HCT116 (cell line): ENCODE data around the gene FLOT1. TPM values are rescaled to one million over a fixed set of nuclear protein-coding genes. Genes with fewer than 3 reads are reported as not detected.
"Not testable (repeated sequence)": the region's sequence is repeated elsewhere in the genome, so short reads cannot be mapped to it uniquely, and the experiment has no call there.

Experiments used
- ATAC-seq: fragments of 200-7000 bp; cut with Tn5 transposase; 2 replicates; pipeline ENCODE4 v1.9.1; 2020; ENCODE audit warnings: mild to moderate bottlenecking, moderate library complexity
- BruUV-seq: library from RNA; stranded (reverse); fragments of 400-500 nt; replicated peaks from 2 replicates; lab custom pipeline; 2021; lab: Mats Ljungman, UMichigan
- CTCF ChIA-PET: fragments of 300-600 bp; sonication (Branson Sonifier 250); formaldehyde crosslinking; loops from one replicate; lab custom pipeline; 2021; ENCODE audit warnings: antibody characterized with exemption; lab: Charles Lee
- POLR2A ChIA-PET: fragments of 300-600, 350-600 bp; sonication (Branson Sonifier 250); formaldehyde crosslinking; loops from one replicate; lab custom pipeline; 2021; ENCODE audit warnings: antibody characterized with exemption; lab: Charles Lee
- RAD21 ChIA-PET, 2 experiments: fragments of 300-600 bp; sonication (Branson Sonifier 250); formaldehyde crosslinking; loops; one replicate each; lab custom pipeline; 2023; ENCODE audit warnings: low total read pairs in 2 of 2; ENCODE audit not compliant: uncharacterized antibody in 2 of 2, unreplicated experiment in 2 of 2, low non-redundant PET in 1 of 2; lab: Charles Lee
- DNase-seq: peaks from one replicate; pipeline ENCODE4 v3.0.0-alpha.2; 2010; ENCODE audit warnings: low read depth, low spot score
- H2AFZ ChIP-seq: fragments of 200-600 bp; shearing (Covaris generic), sonication (generic); 2 replicates; pipeline ENCODE4 v1.6.1; 2017; ENCODE audit warnings: low read depth, mixed run types, mixed read lengths, antibody characterized with exemption, low read length; ENCODE audit not compliant: poor library complexity, severe bottlenecking
- H3K27ac ChIP-seq: 2 replicates; pipeline ENCODE4 v1.5.1; 2012; ENCODE audit warnings: low read depth, low read length
- H3K27me3 ChIP-seq: fragments of 200-600 bp; sonication (generic); 2 replicates; pipeline ENCODE4 v1.6.1; 2016; ENCODE audit warnings: mixed run types, low read length, mixed read lengths; ENCODE audit not compliant: insufficient read depth
- H3K36me3 ChIP-seq, 2 experiments: fragments of 200-500 bp in 1 of 2; fragments of 200-600 bp in 1 of 2; sonication (Bioruptor generic) in 1 of 2; sonication (generic) in 1 of 2; 2 replicates each; pipeline versions ENCODE4 v1.5.1 to v1.6.1; 2014 to 2016; ENCODE audit warnings: low read length in 2 of 2, inconsistent platforms in 1 of 2, mixed read lengths in 1 of 2, mixed run types in 1 of 2; ENCODE audit not compliant: insufficient read depth in 2 of 2, control insufficient read depth in 1 of 2
- H3K4me1 ChIP-seq, 2 experiments: fragments of 200-600 bp in 1 of 2; sonication (generic) in 1 of 2; 2 replicates each; pipeline versions ENCODE4 v1.5.1 to v1.6.1; 2012 to 2017; ENCODE audit warnings: low read length in 2 of 2, inconsistent platforms in 1 of 2, mild to moderate bottlenecking in 1 of 2, mixed read lengths in 1 of 2, mixed run types in 1 of 2, moderate library complexity in 1 of 2; ENCODE audit not compliant: insufficient read depth in 2 of 2, control insufficient read depth in 1 of 2
- H3K4me2 ChIP-seq: fragments of 200-600 bp; sonication (generic); 2 replicates; pipeline ENCODE4 v1.6.1; 2017; ENCODE audit warnings: mixed run types, low read length, mixed read lengths
- H3K4me3 ChIP-seq, 2 experiments: fragments of 200-600 bp in 1 of 2; sonication (generic) in 1 of 2; replicated peaks in 1 of 2; 2 replicates each; pipeline ENCODE4 v1.5.1; 2011 to 2016; ENCODE audit warnings: low read length in 2 of 2, control low read depth in 1 of 2, low read depth in 1 of 2, mild to moderate bottlenecking in 1 of 2, mixed read lengths in 1 of 2, mixed run types in 1 of 2
- H3K79me2 ChIP-seq: fragments of 200-600 bp; sonication (generic); 2 replicates; pipeline ENCODE4 v1.6.1; 2017; ENCODE audit warnings: mild to moderate bottlenecking, mixed run types, low read length, moderate library complexity, mixed read lengths; ENCODE audit not compliant: insufficient read depth
- H3K9ac ChIP-seq: fragments of 200-600 bp; sonication (generic); 2 replicates; pipeline ENCODE4 v1.6.1; 2016; ENCODE audit warnings: low read length, mixed read lengths
- H3K9me2 ChIP-seq: fragments of 200-600 bp; sonication (generic), shearing (Covaris generic); 2 replicates; pipeline ENCODE4 v1.6.1; 2017; ENCODE audit warnings: mixed run types, mild to moderate bottlenecking, moderate library complexity; ENCODE audit not compliant: insufficient read depth
- H3K9me3 ChIP-seq, 2 experiments: fragments of 200-500 bp in 1 of 2; fragments of 200-600 bp in 1 of 2; sonication (Bioruptor generic) in 1 of 2; sonication (generic) in 1 of 2; 2 replicates each; pipeline ENCODE4 v1.6.1; 2014 to 2017; ENCODE audit warnings: low read length in 2 of 2, mixed read lengths in 2 of 2, inconsistent platforms in 1 of 2, low read depth in 1 of 2, mild to moderate bottlenecking in 1 of 2, mixed run types in 1 of 2, moderate library complexity in 1 of 2; ENCODE audit not compliant: control insufficient read depth in 1 of 2, insufficient read depth in 1 of 2
- H4K20me1 ChIP-seq: fragments of 200-600 bp; sonication (generic), shearing (Covaris generic); 2 replicates; pipeline ENCODE4 v1.6.1; 2017; ENCODE audit warnings: mixed run types, mild to moderate bottlenecking, moderate library complexity; ENCODE audit not compliant: insufficient read depth
- ATF3 ChIP-seq: IDR thresholded peaks from 2 replicates; pipeline ENCODE4 v1.6.1; 2012
- CBX3 ChIP-seq: IDR thresholded peaks from 2 replicates; pipeline ENCODE4 v1.6.1; 2012; ENCODE audit warnings: low read depth
- CTCF ChIP-seq, 3 experiments: fragments of 200-600 bp in 1 of 3; sonication (generic) in 1 of 3; IDR thresholded peaks in 2 of 3; conservative IDR thresholded peaks in 1 of 3; 2 replicates each; pipeline ENCODE4 v1.5.1; 2012 to 2017; ENCODE audit warnings: low read depth in 2 of 3, low read length in 2 of 3, antibody characterized with exemption in 1 of 3, borderline replicate concordance in 1 of 3, control low read depth in 1 of 3, mild to moderate bottlenecking in 1 of 3, mixed read lengths in 1 of 3, mixed run types in 1 of 3, moderate library complexity in 1 of 3; ENCODE audit not compliant: insufficient read depth in 1 of 3
- EZH2 ChIP-seq: fragments of 200-600 bp; sonication (generic); IDR thresholded peaks from 2 replicates; pipeline ENCODE4 v1.6.1; 2017; ENCODE audit warnings: antibody characterized with exemption, mixed run types
- FOSL1 ChIP-seq: IDR thresholded peaks from 2 replicates; pipeline ENCODE4 v1.6.1; 2012; ENCODE audit warnings: low read depth
- JUND ChIP-seq: IDR thresholded peaks from 2 replicates; pipeline ENCODE4 v1.6.1; 2012
- MAX ChIP-seq: IDR thresholded peaks from 2 replicates; pipeline ENCODE4 v1.6.1; 2012
- POLR2A ChIP-seq: IDR thresholded peaks from 2 replicates; pipeline ENCODE4 v1.7.0; 2011; ENCODE audit warnings: borderline replicate concordance; ENCODE audit not compliant: insufficient read depth, insufficient read length; ENCODE audit errors: extremely low read depth
- POLR2AphosphoS5 ChIP-seq: IDR thresholded peaks from 2 replicates; pipeline ENCODE4 v1.6.1; 2011; ENCODE audit warnings: mild to moderate bottlenecking, low read depth, low read length, moderate library complexity
- SIN3A ChIP-seq: IDR thresholded peaks from 2 replicates; pipeline ENCODE4 v1.6.1; 2012; ENCODE audit warnings: low read depth
- SP1 ChIP-seq: IDR thresholded peaks from 2 replicates; pipeline ENCODE4 v1.6.1; 2012; ENCODE audit warnings: low read depth
- TCF7L2 ChIP-seq: IDR thresholded peaks from 2 replicates; pipeline ENCODE4 v1.7.0; 2011; ENCODE audit warnings: borderline replicate concordance, inconsistent platforms; ENCODE audit not compliant: insufficient read depth, insufficient read length; ENCODE audit errors: extremely low read depth
- intact Hi-C: fragments of 100-400 bp; cut with micrococcal nuclease; formaldehyde crosslinking; loops from 2 replicates; pipeline ENCODE4 v1.10.0; 2022
- total RNA-seq: library from RNA; stranded (reverse); gene quantifications from one replicate; pipeline ENCODE4 v1.2.1, GENCODE V29; 2021; ENCODE audit not compliant: unreplicated experiment

Gene FLOT1
- total RNA-seq, 1 experiment from 2014 or later = 117 TPM

GRCh38 chr6:30766461-30767157 is 24.1 kb upstream of the FLOT1 start:
- TF ChIP-seq SP1 (no peak), POLR2A (no peak), EZH2 (no peak), POLR2AphosphoS5 (no peak), ATF3 (no peak), TCF7L2 (no peak), SIN3A (no peak), MAX (no peak), CBX3 (no peak), JUND (no peak), FOSL1 (no peak), CTCF (IDR thresholded peaks at IDR 0.05 in 2 of 3, conservative IDR thresholded peaks at IDR 0.05 in 1 of 3; ENCODE audit: borderline replicate concordance in 1 of 3, insufficient read depth in 1 of 3, low read depth in 2 of 3, low read length in 2 of 3) (no peak)
- Histone ChIP-seq H3K4me1 (peaks cover 76 to 80% of the 10 kb centered on the region in 2 experiments), H3K4me2 (0 out of 2 replicates have a peak overlapping the region, but pooled peaks have one; percentile 8), H3K27me3 (no peaks in the 10 kb centered on the region), H4K20me1 (no peaks in the 10 kb centered on the region), H3K36me3 (no peaks in the 10 kb centered on the region), H2AFZ (no peak overlapping the region), H3K9ac (0 out of 2 replicates have a peak overlapping the region, but pooled peaks have one; percentile 18), H3K79me2 (no peaks in the 10 kb centered on the region), H3K27ac (peak overlapping the region; percentile 17; the same call in 1 of the 2 replicates), H3K9me2 (no peaks in the 10 kb centered on the region), H3K4me3 (no peak overlapping the region), H3K9me3 (no peaks in the 10 kb centered on the region)
- DNase-seq (no peak), ATAC-seq (no peak)
- ChIA-PET CTCF (interaction anchor here (1.3 kb wide), 1 partner anchor 14 kb away, joined by 3 read pairs; no protein-coding TSS in a partner anchor), RAD21 (interaction anchor here in 1 of 2 experiments (0.7 kb wide), 1 partner anchor 14 kb away, joined by 3 read pairs; no protein-coding TSS in a partner anchor), POLR2A (interaction anchor here (0.8 to 12.4 kb wide), 9 partner anchors 8 to 52 kb away, joined by 3 to 195 read pairs (median 37); partner anchors contain the start of genes FLOT1 and IER3)
- BruUV-seq = no TSS peak
- intact Hi-C loops = no loop called here

- DNase-seq, H4K20me1 ChIP-seq, H3K27ac ChIP-seq, H3K36me3 ChIP-seq, H3K9ac ChIP-seq, H2AFZ ChIP-seq, intact Hi-C loops, H3K27me3 ChIP-seq, H3K79me2 ChIP-seq, H3K4me3 ChIP-seq, CTCF ChIA-PET, BruUV-seq, H3K9me3 ChIP-seq, H3K4me2 ChIP-seq, H3K9me2 ChIP-seq, ATAC-seq: not testable (repeated sequence)
- ChIA-PET POLR2A (interaction anchor here (5.3 to 12.4 kb wide), 5 partner anchors 10 to 38 kb away, joined by 37 to 195 read pairs (median 137); partner anchors contain the start of genes FLOT1 and IER3), RAD21 (interaction anchor here in 1 of 2 experiments (0.6 kb wide), 1 partner anchor 16 kb away, joined by 3 read pairs; no protein-coding TSS in a partner anchor)
- peaks cover 73 to 85% of the 10 kb centered on the region in 2 experiments for H3K4me1 ChIP-seq
Measured at GRCh38 chr6:30765495-30765894, 23.0 kb upstream of the FLOT1 start.
